ENCODE data around the gene TGIF2.

DNA sequence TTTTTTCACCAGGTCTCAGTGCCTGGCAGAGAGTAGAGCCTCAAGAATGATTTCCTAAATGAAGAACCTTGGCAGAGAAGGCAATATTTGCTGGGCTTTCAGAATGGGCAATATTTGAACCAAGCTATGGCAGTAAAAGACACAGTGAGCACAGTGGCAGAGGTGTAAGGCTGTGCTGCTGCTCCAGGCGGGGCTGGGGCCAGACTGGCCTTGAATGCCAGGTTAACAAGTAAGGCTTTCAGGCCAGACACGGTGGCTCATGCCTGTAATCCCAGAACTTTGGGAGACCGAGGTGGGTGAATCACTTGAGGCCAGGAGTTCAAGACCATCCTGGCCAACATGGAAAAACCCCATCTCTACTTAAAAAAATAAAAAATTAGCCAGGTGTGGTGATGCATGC is 40.6 kb upstream of the TGIF2 start:
- TF ChIP-seq, protein P1, sequence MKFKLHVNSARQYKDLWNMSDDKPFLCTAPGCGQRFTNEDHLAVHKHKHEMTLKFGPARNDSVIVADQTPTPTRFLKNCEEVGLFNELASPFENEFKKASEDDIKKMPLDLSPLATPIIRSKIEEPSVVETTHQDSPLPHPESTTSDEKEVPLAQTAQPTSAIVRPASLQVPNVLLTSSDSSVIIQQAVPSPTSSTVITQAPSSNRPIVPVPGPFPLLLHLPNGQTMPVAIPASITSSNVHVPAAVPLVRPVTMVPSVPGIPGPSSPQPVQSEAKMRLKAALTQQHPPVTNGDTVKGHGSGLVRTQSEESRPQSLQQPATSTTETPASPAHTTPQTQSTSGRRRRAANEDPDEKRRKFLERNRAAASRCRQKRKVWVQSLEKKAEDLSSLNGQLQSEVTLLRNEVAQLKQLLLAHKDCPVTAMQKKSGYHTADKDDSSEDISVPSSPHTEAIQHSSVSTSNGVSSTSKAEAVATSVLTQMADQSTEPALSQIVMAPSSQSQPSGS (CRISPR knock-in tag; IDR thresholded peaks at IDR 0.05; ENCODE audit: borderline replicate concordance, low read depth): no peak
- TF ChIP-seq, protein P2, sequence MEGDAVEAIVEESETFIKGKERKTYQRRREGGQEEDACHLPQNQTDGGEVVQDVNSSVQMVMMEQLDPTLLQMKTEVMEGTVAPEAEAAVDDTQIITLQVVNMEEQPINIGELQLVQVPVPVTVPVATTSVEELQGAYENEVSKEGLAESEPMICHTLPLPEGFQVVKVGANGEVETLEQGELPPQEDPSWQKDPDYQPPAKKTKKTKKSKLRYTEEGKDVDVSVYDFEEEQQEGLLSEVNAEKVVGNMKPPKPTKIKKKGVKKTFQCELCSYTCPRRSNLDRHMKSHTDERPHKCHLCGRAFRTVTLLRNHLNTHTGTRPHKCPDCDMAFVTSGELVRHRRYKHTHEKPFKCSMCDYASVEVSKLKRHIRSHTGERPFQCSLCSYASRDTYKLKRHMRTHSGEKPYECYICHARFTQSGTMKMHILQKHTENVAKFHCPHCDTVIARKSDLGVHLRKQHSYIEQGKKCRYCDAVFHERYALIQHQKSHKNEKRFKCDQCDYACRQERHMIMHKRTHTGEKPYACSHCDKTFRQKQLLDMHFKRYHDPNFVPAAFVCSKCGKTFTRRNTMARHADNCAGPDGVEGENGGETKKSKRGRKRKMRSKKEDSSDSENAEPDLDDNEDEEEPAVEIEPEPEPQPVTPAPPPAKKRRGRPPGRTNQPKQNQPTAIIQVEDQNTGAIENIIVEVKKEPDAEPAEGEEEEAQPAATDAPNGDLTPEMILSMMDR (IDR thresholded peaks at IDR 0.05): no peak
- TF ChIP-seq, protein P3, sequence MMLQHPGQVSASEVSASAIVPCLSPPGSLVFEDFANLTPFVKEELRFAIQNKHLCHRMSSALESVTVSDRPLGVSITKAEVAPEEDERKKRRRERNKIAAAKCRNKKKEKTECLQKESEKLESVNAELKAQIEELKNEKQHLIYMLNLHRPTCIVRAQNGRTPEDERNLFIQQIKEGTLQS (CRISPR knock-in tag; conservative IDR thresholded peaks at IDR 0.05): no peak
- TF ChIP-seq, protein P4, sequence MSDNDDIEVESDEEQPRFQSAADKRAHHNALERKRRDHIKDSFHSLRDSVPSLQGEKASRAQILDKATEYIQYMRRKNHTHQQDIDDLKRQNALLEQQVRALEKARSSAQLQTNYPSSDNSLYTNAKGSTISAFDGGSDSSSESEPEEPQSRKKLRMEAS (CRISPR knock-in tag; IDR thresholded peaks at IDR 0.05): no peak
- TF ChIP-seq, protein P5, sequence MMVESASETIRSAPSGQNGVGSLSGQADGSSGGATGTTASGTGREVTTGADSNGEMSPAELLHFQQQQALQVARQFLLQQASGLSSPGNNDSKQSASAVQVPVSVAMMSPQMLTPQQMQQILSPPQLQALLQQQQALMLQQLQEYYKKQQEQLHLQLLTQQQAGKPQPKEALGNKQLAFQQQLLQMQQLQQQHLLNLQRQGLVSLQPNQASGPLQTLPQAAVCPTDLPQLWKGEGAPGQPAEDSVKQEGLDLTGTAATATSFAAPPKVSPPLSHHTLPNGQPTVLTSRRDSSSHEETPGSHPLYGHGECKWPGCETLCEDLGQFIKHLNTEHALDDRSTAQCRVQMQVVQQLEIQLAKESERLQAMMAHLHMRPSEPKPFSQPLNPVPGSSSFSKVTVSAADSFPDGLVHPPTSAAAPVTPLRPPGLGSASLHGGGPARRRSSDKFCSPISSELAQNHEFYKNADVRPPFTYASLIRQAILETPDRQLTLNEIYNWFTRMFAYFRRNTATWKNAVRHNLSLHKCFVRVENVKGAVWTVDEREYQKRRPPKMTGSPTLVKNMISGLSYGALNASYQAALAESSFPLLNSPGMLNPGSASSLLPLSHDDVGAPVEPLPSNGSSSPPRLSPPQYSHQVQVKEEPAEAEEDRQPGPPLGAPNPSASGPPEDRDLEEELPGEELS (CRISPR knock-in tag; IDR thresholded peaks at IDR 0.05): no peak
- TF ChIP-seq GABPB1 (CRISPR knock-in tag; IDR thresholded peaks at IDR 0.05): no peak
